ENCODE measurements around the gene MXRA5.
"Not testable (repeated sequence)": the region's sequence is repeated elsewhere in the genome, so short reads cannot be mapped to it uniquely, and the experiment has no call there.

MXRA5 gene

DNA sequence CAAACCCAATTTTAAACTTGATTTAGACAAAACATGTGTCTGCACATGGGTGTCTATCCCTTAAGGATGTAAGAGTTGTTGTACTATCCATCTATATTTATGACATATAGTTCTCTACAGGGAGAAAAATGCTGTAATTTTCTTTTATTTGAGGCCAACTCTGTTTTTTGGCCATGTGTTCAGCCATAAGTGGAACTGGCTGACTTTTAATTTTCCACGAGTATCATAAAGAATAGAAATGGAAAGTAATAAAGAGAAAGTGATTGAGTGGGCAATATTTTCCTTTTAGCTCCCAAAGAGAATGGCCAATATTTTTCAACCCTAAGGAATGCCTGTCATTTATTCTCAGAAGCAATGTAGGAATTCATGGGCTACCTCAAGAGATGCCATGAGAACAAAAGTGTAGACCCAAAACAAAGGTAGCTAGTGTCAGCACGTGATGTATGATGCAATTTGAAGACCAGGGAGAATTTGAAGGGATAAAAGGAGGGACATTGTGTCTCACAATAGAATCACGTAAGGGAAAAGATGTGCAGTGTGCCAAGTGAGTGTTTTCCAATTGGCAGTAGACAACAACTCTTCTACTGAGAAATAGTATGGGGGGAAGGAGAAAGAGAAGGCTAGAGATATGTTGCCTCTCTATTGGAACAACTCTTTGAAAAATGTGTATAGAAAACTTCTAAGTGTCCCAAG, 27.8 kb upstream of the MXRA5 start:
- H3K4me1 ChIP-seq (ENCODE audit: control insufficient read depth in 2 of 2, insufficient read depth in 2 of 2, low read length in 2 of 2): no peaks in the 10 kb centered on the region
- peaks cover 0 to 3% of the 10 kb centered on the region in 2 donors for H3K9me3 ChIP-seq (ENCODE audit: control insufficient read depth in 2 of 2, low read length in 2 of 2)
- no peak overlapping the region for H3K4me3 ChIP-seq (ENCODE audit: low read length in 2 of 2)
- no peak overlapping the region for H3K27ac ChIP-seq (ENCODE audit: low read depth in 2 of 2, low read length in 2 of 2)
- H3K36me3 ChIP-seq (ENCODE audit: control insufficient read depth in 2 of 2, insufficient read depth in 2 of 2, low read length in 2 of 2): no peaks in the 10 kb centered on the region
- H3K9ac ChIP-seq (ENCODE audit: low read depth in 1 of 2, low read length in 2 of 2): no peak overlapping the region
- H3K27me3 ChIP-seq (ENCODE audit: control insufficient read depth in 2 of 2, insufficient read depth in 2 of 2, low read length in 2 of 2): no peaks in the 10 kb centered on the region

DNA sequence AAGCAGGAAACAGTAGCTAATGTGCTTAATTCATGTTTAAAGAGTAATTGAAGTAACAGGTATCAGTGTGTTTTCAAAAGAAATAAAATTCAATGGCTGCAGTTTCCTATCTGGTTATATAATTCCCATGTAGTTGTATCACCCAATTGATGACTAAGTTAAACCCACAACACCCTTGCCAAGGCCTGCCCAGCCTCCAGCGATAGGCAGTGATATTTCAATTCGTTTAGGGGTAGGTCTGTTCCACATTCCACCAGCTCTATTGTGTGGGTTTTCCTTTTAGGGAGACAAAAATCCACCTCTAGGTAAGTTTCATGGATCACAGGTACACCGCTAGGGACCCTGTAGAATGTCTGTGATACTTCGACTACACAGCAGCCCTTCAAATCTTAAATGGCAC, 24.7 kb upstream of the MXRA5 start:
- Histone ChIP-seq H3K36me3 (ENCODE audit: control insufficient read depth in 2 of 2, insufficient read depth in 2 of 2, low read length in 2 of 2) (no peaks in the 10 kb centered on the region), H3K4me3 (ENCODE audit: low read length in 2 of 2) (no peak overlapping the region), H3K9ac (ENCODE audit: low read depth in 1 of 2, low read length in 2 of 2) (no peak overlapping the region), H3K4me1 (ENCODE audit: control insufficient read depth in 2 of 2, insufficient read depth in 2 of 2, low read length in 2 of 2) (no peaks in the 10 kb centered on the region), H3K9me3 (ENCODE audit: control insufficient read depth in 2 of 2, low read length in 2 of 2) (no peaks in the 10 kb centered on the region), H3K27me3 (ENCODE audit: control insufficient read depth in 2 of 2, insufficient read depth in 2 of 2, low read length in 2 of 2) (no peaks in the 10 kb centered on the region), H3K27ac (ENCODE audit: low read depth in 2 of 2, low read length in 2 of 2) (no peak overlapping the region)

DNA sequence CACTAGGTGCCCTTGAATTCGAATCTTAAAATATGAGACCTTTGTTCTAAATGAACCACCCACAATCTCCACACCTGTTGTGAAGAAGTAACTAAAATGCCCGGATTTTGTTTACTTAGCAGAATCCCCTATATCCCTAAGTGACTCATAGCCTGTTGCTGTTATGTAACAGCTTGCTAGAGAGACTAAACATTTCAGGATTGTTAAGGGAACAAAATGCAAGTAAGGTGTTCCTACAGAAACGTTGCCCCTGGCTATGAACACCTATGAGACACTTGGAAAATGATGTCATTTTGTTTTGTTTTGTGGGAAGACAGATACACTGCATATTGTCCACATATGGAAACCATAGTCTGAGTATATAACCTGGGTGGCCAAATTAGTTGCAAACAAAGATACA, 24.2 kb upstream of the MXRA5 start:
- Histone ChIP-seq H3K9me3 (ENCODE audit: control insufficient read depth in 2 of 2, low read length in 2 of 2) (no peaks in the 10 kb centered on the region), H3K9ac (ENCODE audit: low read depth in 1 of 2, low read length in 2 of 2) (no peak overlapping the region), H3K27ac (ENCODE audit: low read depth in 2 of 2, low read length in 2 of 2) (no peak overlapping the region), H3K36me3 (ENCODE audit: control insufficient read depth in 2 of 2, insufficient read depth in 2 of 2, low read length in 2 of 2) (no peaks in the 10 kb centered on the region), H3K27me3 (ENCODE audit: control insufficient read depth in 2 of 2, insufficient read depth in 2 of 2, low read length in 2 of 2) (no peaks in the 10 kb centered on the region), H3K4me3 (ENCODE audit: low read length in 2 of 2) (no peak overlapping the region), H3K4me1 (ENCODE audit: control insufficient read depth in 2 of 2, insufficient read depth in 2 of 2, low read length in 2 of 2) (no peaks in the 10 kb centered on the region)

DNA sequence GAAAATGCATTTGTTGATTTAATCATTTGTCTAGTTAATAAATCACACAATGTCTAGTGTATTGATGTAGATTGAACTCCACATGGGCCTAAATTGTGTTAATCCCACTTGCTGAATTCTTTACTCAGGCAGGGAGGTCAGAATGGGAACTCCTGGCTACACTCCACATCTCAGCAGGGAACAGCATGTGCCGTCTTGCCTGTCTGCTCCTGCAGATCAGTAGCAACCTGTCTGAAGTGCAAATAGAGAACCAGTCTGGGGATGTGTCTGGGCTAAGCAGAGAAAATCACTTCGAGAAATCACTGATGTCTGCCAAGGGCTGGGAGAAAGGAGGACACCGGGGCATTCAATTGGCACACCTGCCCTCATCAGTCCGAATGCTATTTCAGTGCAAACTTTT, 16.5 kb upstream of the MXRA5 start:
- Histone ChIP-seq H3K27ac (ENCODE audit: low read depth in 2 of 2, low read length in 2 of 2) (no peak overlapping the region), H3K36me3 (ENCODE audit: control insufficient read depth in 2 of 2, insufficient read depth in 2 of 2, low read length in 2 of 2) (no peaks in the 10 kb centered on the region), H3K9me3 (ENCODE audit: control insufficient read depth in 2 of 2, low read length in 2 of 2) (no peaks in the 10 kb centered on the region), H3K4me1 (ENCODE audit: control insufficient read depth in 2 of 2, insufficient read depth in 2 of 2, low read length in 2 of 2) (no peaks in the 10 kb centered on the region), H3K4me3 (ENCODE audit: low read length in 2 of 2) (no peak overlapping the region), H3K27me3 (ENCODE audit: control insufficient read depth in 2 of 2, insufficient read depth in 2 of 2, low read length in 2 of 2) (no peaks in the 10 kb centered on the region), H3K9ac (ENCODE audit: low read depth in 1 of 2, low read length in 2 of 2) (no peak overlapping the region)

DNA sequence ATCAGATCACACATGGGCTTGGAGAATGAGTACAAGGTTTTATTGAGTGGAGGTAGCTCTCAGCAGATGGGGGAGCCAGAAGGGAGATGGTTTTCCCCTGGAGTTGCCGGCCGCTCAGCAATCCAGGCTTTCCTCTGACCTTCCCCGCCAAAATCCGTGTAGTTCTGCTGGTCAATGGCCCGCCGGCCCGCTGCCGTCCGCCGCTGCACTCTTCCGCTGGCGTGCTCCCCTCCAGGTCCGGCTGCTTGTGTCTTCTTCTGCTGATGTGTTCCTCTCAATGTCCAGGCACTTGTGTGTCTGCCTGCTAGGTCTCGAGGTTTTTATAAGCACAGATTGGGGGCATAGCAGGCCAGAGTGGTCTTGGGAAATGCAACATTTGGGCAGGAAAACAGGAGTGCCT, 14.4 kb upstream of the MXRA5 start:
- Histone ChIP-seq H3K9ac (ENCODE audit: low read depth in 1 of 2, low read length in 2 of 2) (no peak overlapping the region), H3K4me3 (ENCODE audit: low read length in 2 of 2) (no peak overlapping the region)

DNA sequence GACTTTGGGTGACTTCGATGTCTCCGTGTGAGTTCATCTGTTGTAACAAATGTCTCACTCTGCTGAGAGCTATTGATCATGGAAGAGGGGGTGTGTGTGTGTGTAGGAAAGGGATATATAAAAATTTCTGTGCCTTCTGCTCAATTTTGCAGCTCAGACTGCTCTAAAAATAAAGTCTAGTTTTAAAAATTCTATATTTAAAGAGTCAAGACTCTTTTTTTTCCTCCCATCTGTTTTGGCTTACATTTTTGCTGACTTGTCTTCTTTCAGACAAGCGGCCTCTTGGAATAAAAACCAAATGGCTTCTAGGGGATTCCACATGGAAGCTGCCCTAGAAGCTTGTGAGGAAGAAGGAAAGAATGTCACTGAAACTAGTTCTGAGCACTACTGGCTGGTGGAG, 6.3 kb upstream of the MXRA5 start:
- H3K36me3 ChIP-seq (ENCODE audit: control insufficient read depth in 2 of 2, insufficient read depth in 2 of 2, low read length in 2 of 2); H3K9me3 ChIP-seq (ENCODE audit: control insufficient read depth in 2 of 2, low read length in 2 of 2); H3K4me3 ChIP-seq (ENCODE audit: low read length in 2 of 2); H3K27me3 ChIP-seq (ENCODE audit: control insufficient read depth in 2 of 2, insufficient read depth in 2 of 2, low read length in 2 of 2); H3K9ac ChIP-seq (ENCODE audit: low read depth in 1 of 2, low read length in 2 of 2); H3K27ac ChIP-seq (ENCODE audit: low read depth in 2 of 2, low read length in 2 of 2); H3K4me1 ChIP-seq (ENCODE audit: control insufficient read depth in 2 of 2, insufficient read depth in 2 of 2, low read length in 2 of 2): not testable (repeated sequence)

More for the DNA sequence above, 14.4 kb upstream of the MXRA5 start:
- H3K27me3 ChIP-seq (ENCODE audit: control insufficient read depth in 2 of 2, insufficient read depth in 2 of 2, low read length in 2 of 2): no peaks in the 10 kb centered on the region
- no peaks in the 10 kb centered on the region for H3K4me1 ChIP-seq (ENCODE audit: control insufficient read depth in 2 of 2, insufficient read depth in 2 of 2, low read length in 2 of 2)
- H3K27ac ChIP-seq (ENCODE audit: low read depth in 2 of 2, low read length in 2 of 2): no peak overlapping the region
- H3K9me3 ChIP-seq (ENCODE audit: control insufficient read depth in 2 of 2, low read length in 2 of 2): no peaks in the 10 kb centered on the region
- H3K36me3 ChIP-seq (ENCODE audit: control insufficient read depth in 2 of 2, insufficient read depth in 2 of 2, low read length in 2 of 2): no peaks in the 10 kb centered on the region

DNA sequence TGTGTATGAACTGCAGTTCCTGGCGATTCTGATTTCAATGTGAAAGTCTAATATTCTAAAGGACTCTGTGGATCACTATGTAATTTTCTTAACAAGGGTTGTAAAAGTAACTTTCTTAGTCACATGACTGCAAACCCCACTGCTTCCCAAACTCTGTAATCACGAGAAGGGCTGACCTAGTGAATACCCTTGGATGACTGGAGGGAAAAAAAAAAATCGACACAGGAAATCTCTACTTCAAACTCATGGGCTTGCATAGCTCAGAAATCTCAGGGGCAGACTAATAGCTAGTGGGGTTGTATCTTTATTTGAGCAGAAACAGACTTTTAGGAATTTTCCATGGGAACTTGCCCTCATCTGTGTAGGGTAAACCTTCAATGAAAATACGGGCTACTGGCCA, 4.8 kb upstream of the MXRA5 start:
- Histone ChIP-seq H3K36me3 (ENCODE audit: control insufficient read depth in 2 of 2, insufficient read depth in 2 of 2, low read length in 2 of 2) (no peaks in the 10 kb centered on the region), H3K4me1 (ENCODE audit: control insufficient read depth in 2 of 2, insufficient read depth in 2 of 2, low read length in 2 of 2) (no peaks in the 10 kb centered on the region), H3K4me3 (ENCODE audit: low read length in 2 of 2) (no peak overlapping the region), H3K9ac (ENCODE audit: low read depth in 1 of 2, low read length in 2 of 2) (no peak overlapping the region), H3K9me3 (ENCODE audit: control insufficient read depth in 2 of 2, low read length in 2 of 2) (no peaks in the 10 kb centered on the region), H3K27me3 (ENCODE audit: control insufficient read depth in 2 of 2, insufficient read depth in 2 of 2, low read length in 2 of 2) (no peaks in the 10 kb centered on the region), H3K27ac (ENCODE audit: low read depth in 2 of 2, low read length in 2 of 2) (no peak overlapping the region)

DNA sequence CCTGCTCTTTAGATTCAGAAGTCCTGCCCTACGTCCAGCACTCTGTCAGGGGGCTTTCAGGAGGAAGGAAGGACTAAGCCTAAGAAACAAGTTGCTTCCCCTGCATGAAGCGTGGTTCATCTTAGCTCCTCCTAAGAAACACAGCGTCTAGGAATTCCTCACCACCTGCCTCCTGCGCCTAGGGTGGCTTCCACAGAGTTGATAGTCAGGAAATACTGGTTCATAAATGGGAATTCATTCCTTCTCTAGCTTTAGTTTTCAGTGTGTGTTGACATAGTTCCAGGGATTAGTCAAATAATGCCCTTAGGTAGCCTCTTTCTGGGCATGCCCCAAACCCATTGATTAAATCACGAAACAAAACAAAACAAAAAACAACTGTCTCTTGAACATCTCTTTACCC, 1.7 kb upstream of the MXRA5 start:
- no peaks in the 10 kb centered on the region for H3K9me3 ChIP-seq (ENCODE audit: control insufficient read depth in 2 of 2, low read length in 2 of 2)
- no peaks in the 10 kb centered on the region for H3K36me3 ChIP-seq (ENCODE audit: control insufficient read depth in 2 of 2, insufficient read depth in 2 of 2, low read length in 2 of 2)
- peaks cover 0 to 4% of the 10 kb centered on the region in 2 donors for H3K27me3 ChIP-seq (ENCODE audit: control insufficient read depth in 2 of 2, insufficient read depth in 2 of 2, low read length in 2 of 2)
- no peak overlapping the region for H3K4me3 ChIP-seq (ENCODE audit: low read length in 2 of 2)
- H3K9ac ChIP-seq (ENCODE audit: low read depth in 1 of 2, low read length in 2 of 2): no peak overlapping the region
- H3K27ac ChIP-seq (ENCODE audit: low read depth in 2 of 2, low read length in 2 of 2): no peak overlapping the region
- no peaks in the 10 kb centered on the region for H3K4me1 ChIP-seq (ENCODE audit: control insufficient read depth in 2 of 2, insufficient read depth in 2 of 2, low read length in 2 of 2)

DNA sequence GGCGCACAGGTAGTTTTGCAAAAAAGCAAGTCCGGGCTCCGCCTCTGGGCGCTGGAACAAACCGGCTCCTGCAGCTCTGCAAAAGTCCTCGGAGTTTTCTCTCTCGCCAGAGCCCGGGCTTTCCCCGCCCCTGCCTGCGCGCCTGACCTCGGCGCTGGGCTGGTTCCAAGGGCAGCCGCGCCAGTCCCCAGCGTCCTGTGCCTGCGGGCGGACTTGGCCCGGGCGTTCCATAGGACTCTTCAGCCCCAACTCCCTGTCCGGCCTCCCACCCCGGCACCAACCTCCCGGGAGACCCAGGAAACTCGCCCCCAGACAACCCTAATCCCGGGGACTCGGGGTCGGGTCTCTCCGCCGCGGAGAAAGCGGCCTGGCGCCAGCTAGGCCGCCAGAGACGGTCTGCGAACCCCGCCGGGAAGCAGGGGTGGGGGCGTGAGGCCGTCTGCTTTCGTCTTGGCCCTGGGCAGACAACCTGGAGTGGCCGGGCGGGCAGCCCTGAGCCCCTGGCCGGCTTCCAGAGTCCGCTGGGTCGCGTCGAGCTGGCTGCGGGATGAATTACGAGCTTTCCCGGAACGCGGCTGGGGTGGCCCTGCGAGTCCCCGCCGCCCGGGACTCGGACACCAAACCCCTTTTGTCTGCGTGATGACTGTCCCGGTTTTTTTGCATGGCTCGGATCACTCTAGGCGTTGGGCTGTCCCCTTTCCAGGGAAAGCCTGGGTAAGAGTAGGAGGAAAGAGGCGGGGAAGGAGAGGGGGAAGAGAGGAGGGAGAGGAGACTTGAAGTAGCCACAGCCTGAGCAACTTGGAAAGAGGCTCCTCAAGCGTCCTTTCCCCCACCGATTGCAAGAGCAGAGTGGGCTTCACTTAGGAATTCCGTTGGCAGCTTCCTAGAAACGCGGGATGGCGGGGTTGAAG, 916 bp downstream of the MXRA5 start:
- Histone ChIP-seq H3K9me3 (ENCODE audit: control insufficient read depth in 2 of 2, low read length in 2 of 2) (no peaks in the 10 kb centered on the region), H3K27ac (ENCODE audit: low read depth in 2 of 2, low read length in 2 of 2) (peak overlapping the region; percentile 61 to 72), H3K9ac (ENCODE audit: low read depth in 1 of 2, low read length in 2 of 2) (peak overlapping the region in 1 of 2 donors; percentile 58), H3K4me3 (ENCODE audit: low read length in 2 of 2) (peak overlapping the region; percentile 19 to 57), H3K4me1 (ENCODE audit: control insufficient read depth in 2 of 2, insufficient read depth in 2 of 2, low read length in 2 of 2) (no peaks in the 10 kb centered on the region), H3K27me3 (ENCODE audit: control insufficient read depth in 2 of 2, insufficient read depth in 2 of 2, low read length in 2 of 2) (peaks cover 0 to 4% of the 10 kb centered on the region in 2 donors), H3K36me3 (ENCODE audit: control insufficient read depth in 2 of 2, insufficient read depth in 2 of 2, low read length in 2 of 2) (no peaks in the 10 kb centered on the region)

DNA sequence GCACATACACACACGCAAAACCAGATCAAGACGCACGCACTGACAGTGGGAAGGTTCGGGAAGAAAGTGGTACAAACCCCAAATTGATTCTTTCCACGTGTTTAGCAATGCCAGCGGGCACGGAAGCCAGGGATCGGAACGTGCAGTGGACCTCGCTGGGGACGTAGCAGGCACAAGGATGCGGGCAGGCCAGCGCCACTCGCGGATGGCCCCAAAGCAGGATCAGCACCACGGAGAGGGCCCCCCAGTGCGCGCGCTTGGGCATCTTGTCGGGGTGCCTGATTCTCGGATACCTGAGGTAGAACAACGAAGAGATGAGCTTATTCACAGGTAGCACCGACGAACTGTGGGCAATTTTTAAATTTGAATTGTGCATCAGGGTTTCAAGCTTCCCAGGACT, 2.9 kb downstream of the MXRA5 start:
- not testable (repeated sequence) for H3K4me1 ChIP-seq (ENCODE audit: control insufficient read depth in 2 of 2, insufficient read depth in 2 of 2, low read length in 2 of 2); H3K9me3 ChIP-seq (ENCODE audit: control insufficient read depth in 2 of 2, low read length in 2 of 2); H3K27ac ChIP-seq (ENCODE audit: low read depth in 2 of 2, low read length in 2 of 2); H3K27me3 ChIP-seq (ENCODE audit: control insufficient read depth in 2 of 2, insufficient read depth in 2 of 2, low read length in 2 of 2); H3K9ac ChIP-seq (ENCODE audit: low read depth in 1 of 2, low read length in 2 of 2); H3K4me3 ChIP-seq (ENCODE audit: low read length in 2 of 2); H3K36me3 ChIP-seq (ENCODE audit: control insufficient read depth in 2 of 2, insufficient read depth in 2 of 2, low read length in 2 of 2)

All from mucosa of rectum (tissue), 2 donors.